LNCAP (cell line): ENCODE results near the gene MSI1.
A peak's percentile ranks its signal among the peaks of the same experiment; 100 is the strongest.

Experiments used
- TF ChIP-seq, protein P1 (sequence below): fragments of 450-650 bp; IDR thresholded peaks from 2 replicates; pipeline ENCODE4 v1.5.1; 2017; ENCODE audit warnings: mild to moderate bottlenecking

MSI1 gene

DNA sequence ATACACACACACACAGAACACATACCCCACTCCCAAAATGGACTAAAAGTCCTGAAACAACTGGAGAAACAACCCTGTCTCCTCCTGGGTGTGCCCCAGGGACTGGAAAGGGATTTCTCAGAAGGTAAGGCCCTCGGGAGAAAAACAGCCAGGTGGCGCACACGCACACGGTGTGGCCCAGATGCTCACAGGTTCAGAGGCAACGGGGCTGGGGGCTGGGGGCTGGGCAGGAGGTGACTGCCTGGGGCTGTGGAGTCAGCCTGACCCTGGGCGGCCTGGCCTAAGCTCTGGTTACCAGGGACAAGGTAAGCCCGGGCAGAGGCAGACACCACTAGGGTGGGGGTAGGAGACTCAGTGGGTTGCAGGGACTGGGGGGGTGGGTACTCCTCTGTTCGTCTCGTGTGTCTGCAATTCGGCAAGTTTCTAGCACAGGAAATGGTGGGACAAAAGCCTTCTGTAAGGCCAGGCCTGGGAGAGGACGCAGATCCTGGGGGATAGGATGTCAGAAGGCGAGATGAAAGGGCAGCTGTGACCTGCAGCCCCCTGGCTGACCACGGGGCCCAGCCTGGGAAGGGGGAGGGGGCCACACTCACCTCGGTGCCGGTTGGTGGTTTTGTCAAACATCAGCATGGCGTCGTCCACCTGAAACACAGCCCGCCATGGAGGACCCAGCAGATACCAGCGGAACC, 10.4 kb downstream of the MSI1 start:
- TF ChIP-seq, protein P1, sequence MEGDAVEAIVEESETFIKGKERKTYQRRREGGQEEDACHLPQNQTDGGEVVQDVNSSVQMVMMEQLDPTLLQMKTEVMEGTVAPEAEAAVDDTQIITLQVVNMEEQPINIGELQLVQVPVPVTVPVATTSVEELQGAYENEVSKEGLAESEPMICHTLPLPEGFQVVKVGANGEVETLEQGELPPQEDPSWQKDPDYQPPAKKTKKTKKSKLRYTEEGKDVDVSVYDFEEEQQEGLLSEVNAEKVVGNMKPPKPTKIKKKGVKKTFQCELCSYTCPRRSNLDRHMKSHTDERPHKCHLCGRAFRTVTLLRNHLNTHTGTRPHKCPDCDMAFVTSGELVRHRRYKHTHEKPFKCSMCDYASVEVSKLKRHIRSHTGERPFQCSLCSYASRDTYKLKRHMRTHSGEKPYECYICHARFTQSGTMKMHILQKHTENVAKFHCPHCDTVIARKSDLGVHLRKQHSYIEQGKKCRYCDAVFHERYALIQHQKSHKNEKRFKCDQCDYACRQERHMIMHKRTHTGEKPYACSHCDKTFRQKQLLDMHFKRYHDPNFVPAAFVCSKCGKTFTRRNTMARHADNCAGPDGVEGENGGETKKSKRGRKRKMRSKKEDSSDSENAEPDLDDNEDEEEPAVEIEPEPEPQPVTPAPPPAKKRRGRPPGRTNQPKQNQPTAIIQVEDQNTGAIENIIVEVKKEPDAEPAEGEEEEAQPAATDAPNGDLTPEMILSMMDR = no peak

DNA sequence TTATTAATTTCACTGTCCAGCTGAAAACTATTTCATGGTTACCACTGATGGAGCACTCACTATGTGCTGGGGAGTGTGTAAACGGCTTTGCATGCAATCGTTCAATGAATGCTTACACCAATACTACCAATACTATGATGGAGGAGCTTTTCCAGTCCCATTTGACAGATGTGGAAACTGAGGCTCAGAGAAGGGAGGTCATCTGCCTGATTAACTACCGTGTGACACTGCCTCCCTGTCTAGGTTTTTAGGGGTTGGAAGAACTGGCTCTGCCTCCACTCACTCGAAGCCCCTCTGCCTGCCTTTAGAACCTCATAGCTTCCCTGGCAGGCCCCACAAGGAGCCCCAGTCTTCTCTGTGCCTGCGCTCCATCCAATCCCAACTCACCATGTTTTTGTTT, 11.9 kb downstream of the MSI1 start:
- TF ChIP-seq, protein P1 = no peak

DNA sequence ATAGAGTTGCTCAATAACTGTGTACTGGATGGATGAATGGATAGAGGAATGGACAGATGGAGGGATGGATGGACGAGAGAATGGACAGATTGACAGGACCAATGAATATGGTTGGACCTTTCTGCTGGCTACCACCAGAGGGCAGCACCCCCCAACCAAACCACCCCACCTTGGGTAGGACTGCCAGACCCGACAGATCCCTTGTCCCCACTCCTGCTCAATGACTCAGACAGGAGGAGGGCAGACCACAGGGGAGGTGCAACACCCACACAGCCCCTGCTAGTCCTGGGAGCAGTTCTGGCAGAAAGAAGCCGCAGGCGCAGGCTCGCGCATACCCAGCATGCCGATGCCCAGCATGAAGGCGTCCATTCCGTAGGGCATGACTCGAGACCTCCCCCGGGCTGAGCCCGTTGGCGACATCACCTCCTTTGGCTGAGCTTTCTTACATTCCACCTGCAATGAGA, 12.4 kb downstream of the MSI1 start:
- TF ChIP-seq, protein P1 = peak; percentile 86

DNA sequence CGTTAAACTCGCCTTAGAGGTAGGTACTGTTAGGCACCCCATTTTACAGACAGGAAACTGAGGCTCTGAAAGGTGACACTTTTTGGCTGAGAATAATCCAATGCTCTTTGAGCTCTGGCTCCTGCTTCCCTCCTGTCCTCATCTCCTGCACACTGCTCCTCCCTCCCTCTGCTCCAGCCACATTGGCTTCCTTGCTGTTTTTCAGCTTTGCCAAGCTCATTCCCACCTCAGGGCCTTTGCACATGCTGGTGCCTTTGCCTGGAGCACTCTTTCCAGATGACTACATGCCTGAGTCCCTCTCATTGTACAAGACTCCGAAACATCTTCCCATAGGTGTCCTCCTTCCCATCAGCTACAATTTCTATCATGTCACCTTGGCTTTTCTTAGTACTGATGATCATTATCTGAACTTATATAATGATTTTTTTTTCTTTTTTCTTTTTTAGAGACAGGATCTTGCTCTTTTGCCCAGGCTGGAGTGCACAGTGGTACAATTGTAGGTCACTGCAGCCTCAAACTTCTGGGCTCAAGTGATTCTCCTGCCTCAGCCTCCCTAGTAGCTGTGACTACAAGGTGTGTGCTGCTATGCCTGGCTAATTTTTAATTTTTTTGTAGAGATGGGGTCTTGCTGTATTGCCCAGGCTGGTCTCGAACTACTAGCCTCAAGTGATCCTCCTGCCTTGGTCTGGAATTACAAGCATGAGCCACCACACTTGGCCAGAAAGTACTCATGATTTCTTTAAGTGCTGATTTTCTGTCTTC, 15.2 kb downstream of the MSI1 start:
- TF ChIP-seq, protein P1 = no peak

DNA sequence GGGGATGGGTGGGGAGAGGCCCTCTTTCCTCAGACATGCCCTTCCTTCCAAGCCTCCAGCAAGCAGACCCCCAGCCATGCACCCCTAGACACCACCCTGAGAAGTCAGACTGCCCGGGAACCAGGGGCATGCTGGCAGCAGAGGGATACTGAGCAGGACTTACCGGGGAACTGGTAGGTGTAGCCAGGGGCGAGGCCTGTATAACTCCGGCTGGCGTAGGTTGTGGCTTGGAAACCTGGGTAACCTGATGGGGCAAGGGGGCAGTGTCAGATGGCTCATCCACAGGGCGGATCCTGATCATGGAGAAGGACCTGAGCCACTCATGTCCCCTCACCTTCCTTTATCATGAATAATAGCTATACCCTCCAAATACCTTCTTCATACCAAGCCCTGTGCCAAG, 15.8 kb downstream of the MSI1 start:
- TF ChIP-seq, protein P1 = no peak

DNA sequence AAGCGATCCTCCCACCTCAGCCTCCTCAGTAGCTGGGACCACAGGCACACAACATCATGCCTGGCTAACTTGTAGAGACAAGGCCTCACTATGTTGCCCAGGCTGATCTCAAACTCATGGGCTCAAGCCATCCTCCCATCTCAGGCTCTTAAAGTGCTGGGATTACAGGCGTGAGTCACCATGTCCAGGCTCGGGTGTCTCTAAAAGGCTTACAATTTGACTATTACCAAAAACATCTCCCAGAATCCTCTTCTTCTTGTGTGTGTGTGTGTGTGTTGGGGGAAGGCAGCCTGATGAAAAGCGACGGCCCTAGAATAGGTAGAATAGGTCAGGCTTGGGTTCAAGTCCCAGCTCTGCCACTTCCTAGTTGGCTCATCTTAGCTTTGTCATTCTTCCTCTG, 16.8 kb downstream of the MSI1 start:
- TF ChIP-seq, protein P1 = no peak

DNA sequence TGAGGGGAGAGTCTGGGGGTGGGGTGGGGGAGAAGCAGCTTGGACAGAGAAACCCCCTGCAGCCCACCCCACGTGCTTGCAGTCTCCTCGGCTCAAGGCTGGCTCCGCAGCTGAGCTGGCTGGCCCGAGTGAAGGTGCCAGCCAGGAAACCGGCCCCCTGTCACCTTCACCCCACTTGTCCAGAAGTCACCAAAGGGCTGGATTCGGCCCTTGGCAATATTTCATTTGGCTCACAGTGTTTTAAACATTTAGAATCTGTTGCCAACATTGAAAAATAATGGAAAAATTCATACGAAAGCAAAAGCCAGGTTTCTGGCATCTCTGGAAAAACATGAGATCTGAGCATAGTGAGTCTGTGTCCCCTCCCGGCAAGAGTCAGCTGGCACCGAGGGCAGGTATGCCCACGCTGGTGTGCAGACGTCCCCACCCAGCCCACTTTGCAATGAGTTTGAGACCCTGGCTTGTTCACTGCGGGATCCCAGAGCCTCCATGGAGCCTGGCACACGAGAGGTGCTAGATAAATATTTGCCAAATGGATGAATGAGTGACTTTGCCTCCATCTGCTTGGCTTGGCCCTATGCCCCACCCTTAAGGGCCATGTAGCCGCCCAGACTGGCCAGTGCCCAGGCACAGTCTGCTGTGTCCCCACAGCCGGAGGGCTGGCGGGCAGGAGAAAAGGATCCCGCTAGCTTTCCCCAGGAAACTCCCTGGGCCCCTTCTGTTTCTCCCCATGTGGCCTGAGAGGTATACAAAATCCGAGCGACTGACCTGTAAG, 18.2 kb downstream of the MSI1 start:
- TF ChIP-seq, protein P1 = no peak
